Measurements from ENCODE around the gene NUCB1. TPM values are rescaled to one million over a fixed set of nuclear protein-coding genes. Genes with fewer than 3 reads are reported as not detected.
"Not testable (repeated sequence)": the region's sequence is repeated elsewhere in the genome, so short reads cannot be mapped to it uniquely, and the experiment has no call there.

Gene NUCB1
- total and polyA plus RNA-seq, 5 donors from 2014 or later: 72.8 to 133 (median 88.3) TPM

- not testable (repeated sequence) for H3K9me3 ChIP-seq (ENCODE audit: control insufficient read depth in 2 of 2, low read length in 2 of 2); H3K9me3 Mint-ChIP-seq; ATAC-seq (ENCODE audit: low read depth in 2 of 2); H3K27ac Mint-ChIP-seq; H3K4me3 ChIP-seq (ENCODE audit: low read depth, low read length); DNase-seq; H3K27me3 ChIP-seq (ENCODE audit: control insufficient read depth, insufficient read depth, low read length); H3K27me3 Mint-ChIP-seq; H3K27ac ChIP-seq (ENCODE audit: insufficient read depth, low read length, poor library complexity, severe bottlenecking)
- H3K36me3 Mint-ChIP-seq: peaks cover 20% of the 10 kb centered on the region
- H3K4me3 Mint-ChIP-seq: peak overlapping the region in 3 of 4 donors; percentile 24 to 65 (median 47)
- H3K36me3 ChIP-seq (ENCODE audit: control insufficient read depth, insufficient read depth, low read length): peaks cover 16% of the 10 kb centered on the region
- H3K4me1 ChIP-seq (ENCODE audit: control insufficient read depth, insufficient read depth, low read length, poor library complexity, severe bottlenecking): peaks cover 17% of the 10 kb centered on the region
- H3K4me1 Mint-ChIP-seq: peaks cover 0 to 37% (median 17%) of the 10 kb centered on the region in 4 donors
Measured at GRCh38 chr19:48902291-48902690, 2.2 kb downstream of the NUCB1 start.

DNA sequence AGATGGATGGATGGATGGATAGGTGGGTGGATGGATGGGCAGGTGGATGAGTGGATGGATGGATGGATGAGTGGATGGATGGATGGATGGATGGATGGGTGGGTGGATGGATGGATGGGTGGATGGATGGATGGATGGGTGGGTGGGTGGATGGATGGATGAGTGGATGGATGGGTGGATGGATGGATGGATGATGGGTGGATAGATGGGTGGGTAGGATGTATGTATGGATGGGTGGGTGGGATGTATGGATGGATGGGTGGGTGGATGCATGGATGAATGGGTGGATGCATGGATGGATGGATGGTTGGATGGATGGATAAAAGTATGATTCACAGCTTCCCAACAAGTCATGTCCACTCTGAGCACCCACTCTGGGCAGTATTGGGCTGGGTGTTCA lies 3.7 kb downstream of the NUCB1 start:
- Histone ChIP-seq H3K4me1 (ENCODE audit: control insufficient read depth, insufficient read depth, low read length, poor library complexity, severe bottlenecking) (peaks cover 17% of the 10 kb centered on the region), H3K36me3 (ENCODE audit: control insufficient read depth, insufficient read depth, low read length) (peaks cover 26% of the 10 kb centered on the region)
- peaks cover 25% of the 10 kb centered on the region for H3K36me3 Mint-ChIP-seq
- not testable (repeated sequence) for DNase-seq; H3K4me3 ChIP-seq (ENCODE audit: low read depth, low read length); H3K9me3 ChIP-seq (ENCODE audit: control insufficient read depth in 2 of 2, low read length in 2 of 2); H3K27ac Mint-ChIP-seq; H3K27ac ChIP-seq (ENCODE audit: insufficient read depth, low read length, poor library complexity, severe bottlenecking); H3K4me3 Mint-ChIP-seq; ATAC-seq (ENCODE audit: low read depth in 2 of 2); H3K9me3 Mint-ChIP-seq; H3K27me3 ChIP-seq (ENCODE audit: control insufficient read depth, insufficient read depth, low read length); H3K27me3 Mint-ChIP-seq
- H3K4me1 Mint-ChIP-seq: peaks cover 0 to 37% (median 19%) of the 10 kb centered on the region in 4 donors

DNA sequence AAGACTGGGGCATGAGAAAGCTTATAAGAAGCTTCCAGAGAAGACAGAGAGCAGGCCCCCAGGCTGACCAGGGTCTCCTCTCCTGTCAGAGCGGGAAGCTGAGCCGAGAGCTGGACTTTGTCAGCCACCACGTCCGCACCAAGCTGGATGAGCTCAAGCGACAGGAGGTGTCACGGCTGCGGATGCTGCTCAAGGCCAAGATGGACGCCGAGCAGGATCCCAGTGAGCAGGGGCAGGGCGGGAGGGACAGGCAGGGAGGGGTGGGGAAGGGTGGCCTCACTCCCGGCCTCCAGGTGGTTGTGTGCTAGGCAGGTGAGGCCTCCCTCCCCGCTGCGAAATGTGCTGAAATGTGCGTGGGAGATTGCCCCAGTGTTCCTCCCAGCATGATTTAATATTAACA lies 5.6 kb downstream of the NUCB1 start:
- ATAC-seq (ENCODE audit: low read depth in 2 of 2) (no peak), DNase-seq (no peak)
- Histone ChIP-seq H3K36me3 (ENCODE audit: control insufficient read depth, insufficient read depth, low read length) (peaks cover 38% of the 10 kb centered on the region), H3K4me3 (ENCODE audit: low read depth, low read length) (no peak overlapping the region), H3K27me3 (ENCODE audit: control insufficient read depth, insufficient read depth, low read length) (no peaks in the 10 kb centered on the region), H3K27ac (ENCODE audit: insufficient read depth, low read length, poor library complexity, severe bottlenecking) (no peak overlapping the region), H3K4me1 (ENCODE audit: control insufficient read depth, insufficient read depth, low read length, poor library complexity, severe bottlenecking) (peaks cover 12% of the 10 kb centered on the region), H3K9me3 (ENCODE audit: control insufficient read depth in 2 of 2, low read length in 2 of 2) (no peaks in the 10 kb centered on the region)
- Mint-ChIP-seq H3K27me3 (no peaks in the 10 kb centered on the region), H3K36me3 (peaks cover 25% of the 10 kb centered on the region), H3K4me3 (no peak overlapping the region), H3K27ac (no peak overlapping the region), H3K9me3 (no peaks in the 10 kb centered on the region), H3K4me1 (peaks cover 0 to 29% (median 14%) of the 10 kb centered on the region in 4 donors)

DNA sequence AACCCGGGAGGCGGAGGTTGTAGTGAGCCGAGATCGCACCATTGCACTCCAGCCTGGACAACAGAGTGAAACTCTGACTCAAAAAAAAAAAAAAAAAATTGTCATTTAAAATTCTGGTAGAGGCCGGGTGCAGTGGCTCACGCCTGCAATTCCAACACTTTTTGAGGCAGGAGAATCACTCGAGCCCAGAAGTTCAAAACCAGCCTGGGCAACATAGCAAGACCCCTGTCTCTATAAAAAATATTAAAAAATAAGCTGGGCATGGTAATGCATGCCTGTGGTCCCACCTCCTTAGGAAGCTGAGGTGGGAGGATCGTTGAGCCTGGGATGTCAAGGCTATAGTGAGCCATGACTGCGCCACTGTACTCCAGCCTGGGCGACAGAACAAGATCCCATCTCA lies 6.2 kb downstream of the NUCB1 start:
- Histone ChIP-seq H3K36me3 (ENCODE audit: control insufficient read depth, insufficient read depth, low read length) (peaks cover 44% of the 10 kb centered on the region), H3K27ac (ENCODE audit: insufficient read depth, low read length, poor library complexity, severe bottlenecking) (no peak overlapping the region), H3K4me3 (ENCODE audit: low read depth, low read length) (no peak overlapping the region), H3K4me1 (ENCODE audit: control insufficient read depth, insufficient read depth, low read length, poor library complexity, severe bottlenecking) (peaks cover 5% of the 10 kb centered on the region), H3K27me3 (ENCODE audit: control insufficient read depth, insufficient read depth, low read length) (no peaks in the 10 kb centered on the region), H3K9me3 (ENCODE audit: control insufficient read depth in 2 of 2, low read length in 2 of 2) (no peaks in the 10 kb centered on the region)
- H3K36me3 Mint-ChIP-seq: peaks cover 20% of the 10 kb centered on the region
- H3K27ac Mint-ChIP-seq: no peak overlapping the region
- H3K4me1 Mint-ChIP-seq: peaks cover 0 to 23% (median 10%) of the 10 kb centered on the region in 4 donors
- DNase-seq (no peak), ATAC-seq (ENCODE audit: low read depth in 2 of 2) (no peak)
- H3K9me3 Mint-ChIP-seq: no peaks in the 10 kb centered on the region
- no peaks in the 10 kb centered on the region for H3K27me3 Mint-ChIP-seq
- no peak overlapping the region for H3K4me3 Mint-ChIP-seq

DNA sequence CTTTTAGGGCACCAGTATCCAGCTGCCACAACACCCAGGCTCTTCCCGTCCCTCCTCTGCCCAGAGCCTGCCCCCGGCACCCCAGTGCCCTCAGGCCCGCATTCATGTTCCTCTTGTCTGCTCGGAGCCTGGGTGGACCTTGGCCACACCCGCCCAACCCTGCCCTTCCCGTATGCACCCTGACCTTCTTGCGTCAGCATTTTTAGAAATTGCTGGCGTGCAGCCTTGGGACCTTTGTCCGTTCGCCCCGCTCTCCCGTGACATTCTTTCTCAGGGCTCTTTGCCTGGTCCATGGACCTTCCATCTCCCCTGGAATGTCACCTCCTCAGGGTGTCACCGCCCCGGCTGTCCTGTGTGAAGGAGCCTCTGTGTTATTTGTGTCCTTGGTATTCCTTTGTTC lies 7.6 kb downstream of the NUCB1 start:
- no peak overlapping the region for H3K27ac Mint-ChIP-seq
- no peak overlapping the region for H3K4me3 Mint-ChIP-seq
- no peaks in the 10 kb centered on the region for H3K27me3 Mint-ChIP-seq
- DNase-seq (no peak), ATAC-seq (ENCODE audit: low read depth in 2 of 2) (no peak)
- H3K36me3 Mint-ChIP-seq: peaks cover 27% of the 10 kb centered on the region
- H3K9me3 Mint-ChIP-seq: no peaks in the 10 kb centered on the region
- Histone ChIP-seq H3K27me3 (ENCODE audit: control insufficient read depth, insufficient read depth, low read length) (no peaks in the 10 kb centered on the region), H3K36me3 (ENCODE audit: control insufficient read depth, insufficient read depth, low read length) (peaks cover 56% of the 10 kb centered on the region), H3K27ac (ENCODE audit: insufficient read depth, low read length, poor library complexity, severe bottlenecking) (no peak overlapping the region), H3K4me3 (ENCODE audit: low read depth, low read length) (no peak overlapping the region), H3K4me1 (ENCODE audit: control insufficient read depth, insufficient read depth, low read length, poor library complexity, severe bottlenecking) (no peaks in the 10 kb centered on the region), H3K9me3 (ENCODE audit: control insufficient read depth in 2 of 2, low read length in 2 of 2) (no peaks in the 10 kb centered on the region)
- peaks cover 0 to 11% (median 3%) of the 10 kb centered on the region in 4 donors for H3K4me1 Mint-ChIP-seq

DNA sequence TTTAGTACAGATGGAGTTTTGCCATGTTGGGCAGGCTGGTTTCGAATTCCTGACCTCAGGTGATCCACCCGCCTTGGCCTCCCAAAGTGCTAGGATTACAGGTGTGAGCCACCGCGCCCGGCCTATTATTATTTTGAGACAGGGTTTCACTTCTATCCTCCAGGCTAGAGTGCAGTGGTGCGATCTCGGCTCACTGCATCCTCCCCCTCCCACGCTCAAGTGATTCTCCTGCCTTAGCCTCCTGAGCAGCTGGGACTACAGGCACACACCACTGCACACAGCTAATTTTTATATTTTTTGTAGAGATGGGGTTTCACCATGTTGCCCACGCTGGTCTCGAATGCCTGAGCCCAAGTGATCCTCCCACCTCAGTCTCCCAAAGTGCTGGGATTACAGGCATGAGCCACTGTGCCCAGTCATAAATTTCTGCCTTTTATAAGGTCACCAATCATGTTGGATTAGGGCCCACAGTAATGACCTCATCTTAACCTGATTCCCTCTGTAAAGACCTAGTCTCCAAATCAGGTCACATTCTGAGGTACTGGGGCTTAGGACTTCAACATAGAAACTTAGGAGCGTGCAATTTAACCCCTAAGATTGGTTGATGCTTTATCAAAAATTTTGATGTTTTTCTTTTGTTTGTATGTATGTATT lies 9.4 kb downstream of the NUCB1 start:
- H3K9me3 Mint-ChIP-seq; H3K4me3 ChIP-seq (ENCODE audit: low read depth, low read length); H3K27ac ChIP-seq (ENCODE audit: insufficient read depth, low read length, poor library complexity, severe bottlenecking); ATAC-seq (ENCODE audit: low read depth in 2 of 2); H3K27ac Mint-ChIP-seq; H3K4me1 ChIP-seq (ENCODE audit: control insufficient read depth, insufficient read depth, low read length, poor library complexity, severe bottlenecking); H3K27me3 Mint-ChIP-seq; DNase-seq; H3K27me3 ChIP-seq (ENCODE audit: control insufficient read depth, insufficient read depth, low read length); H3K4me1 Mint-ChIP-seq; H3K9me3 ChIP-seq (ENCODE audit: control insufficient read depth in 2 of 2, low read length in 2 of 2); H3K4me3 Mint-ChIP-seq: not testable (repeated sequence)
- H3K36me3 ChIP-seq (ENCODE audit: control insufficient read depth, insufficient read depth, low read length): peaks cover 72% of the 10 kb centered on the region
- H3K36me3 Mint-ChIP-seq: peaks cover 40% of the 10 kb centered on the region

DNA sequence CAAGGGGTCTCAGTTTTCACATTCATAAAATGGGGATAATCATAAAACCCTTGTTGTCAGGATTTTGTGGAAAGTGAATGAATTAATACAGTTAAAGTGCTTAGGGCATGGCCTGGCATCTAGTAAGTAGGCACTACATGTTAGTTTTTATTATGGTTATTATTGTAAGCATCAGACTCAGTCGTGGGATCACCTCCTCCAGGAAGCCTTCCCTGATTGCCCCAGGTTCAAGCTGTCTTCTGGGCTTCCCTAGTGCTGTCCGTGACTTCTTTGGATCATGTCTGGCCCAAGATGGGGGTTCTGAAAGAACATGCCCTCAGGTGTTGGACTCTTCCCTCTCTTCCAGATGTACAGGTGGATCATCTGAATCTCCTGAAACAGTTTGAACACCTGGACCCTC lies 10.7 kb downstream of the NUCB1 start:
- Mint-ChIP-seq H3K27ac (peak overlapping the region in 1 of 3 donors; percentile 38), H3K36me3 (peaks cover 30% of the 10 kb centered on the region), H3K4me3 (no peak overlapping the region), H3K27me3 (no peaks in the 10 kb centered on the region), H3K4me1 (peaks cover 0 to 5% (median 1%) of the 10 kb centered on the region in 4 donors), H3K9me3 (no peaks in the 10 kb centered on the region)
- ATAC-seq (ENCODE audit: low read depth in 2 of 2) (no peak), DNase-seq (no peak)
- Histone ChIP-seq H3K4me1 (ENCODE audit: control insufficient read depth, insufficient read depth, low read length, poor library complexity, severe bottlenecking) (no peaks in the 10 kb centered on the region), H3K36me3 (ENCODE audit: control insufficient read depth, insufficient read depth, low read length) (peaks cover 68% of the 10 kb centered on the region), H3K9me3 (ENCODE audit: control insufficient read depth in 2 of 2, low read length in 2 of 2) (no peaks in the 10 kb centered on the region), H3K4me3 (ENCODE audit: low read depth, low read length) (no peak overlapping the region), H3K27me3 (ENCODE audit: control insufficient read depth, insufficient read depth, low read length) (no peaks in the 10 kb centered on the region), H3K27ac (ENCODE audit: insufficient read depth, low read length, poor library complexity, severe bottlenecking) (no peak overlapping the region)

Data from CD4-positive, CD25-positive, alpha-beta regulatory T cell (primary cell).